HG03342 (cell line): Measurements from ENCODE around the gene LRGUK.

Experiments
- ATAC-seq: cut with Tn5 transposase; IDR thresholded peaks from one replicate; pipeline ENCODE4 v1.9.1; 2021; ENCODE audit warnings: mild to moderate bottlenecking, moderate library complexity; ENCODE audit not compliant: unreplicated experiment

Gene LRGUK

GRCh38 chr7:134298902-134299683 is 172.0 kb downstream of the LRGUK start:
- ATAC-seq: no peak

- ATAC-seq: no peak
Measured at GRCh38 chr7:134300988-134301387, 173.8 kb downstream of the LRGUK start.

DNA sequence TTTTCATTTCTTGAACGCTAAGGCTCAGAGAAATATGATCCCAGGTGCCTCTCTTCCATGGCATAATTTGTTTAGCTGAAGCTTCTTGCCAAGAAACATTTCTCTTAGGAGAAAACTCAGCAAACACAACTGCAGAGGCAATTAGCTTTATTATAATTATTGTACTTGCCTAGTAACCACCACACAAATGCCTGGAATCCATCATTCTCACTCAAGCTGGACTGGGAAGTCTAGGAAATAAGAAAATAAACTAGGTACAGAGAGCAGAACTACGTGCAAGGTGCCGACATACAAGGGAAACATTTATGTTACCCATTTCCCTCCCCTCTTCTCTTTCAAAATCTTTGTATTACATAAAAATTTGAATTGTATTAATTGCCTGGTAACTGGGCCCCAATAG is 174.5 kb downstream of the LRGUK start:
- no peak for ATAC-seq

DNA sequence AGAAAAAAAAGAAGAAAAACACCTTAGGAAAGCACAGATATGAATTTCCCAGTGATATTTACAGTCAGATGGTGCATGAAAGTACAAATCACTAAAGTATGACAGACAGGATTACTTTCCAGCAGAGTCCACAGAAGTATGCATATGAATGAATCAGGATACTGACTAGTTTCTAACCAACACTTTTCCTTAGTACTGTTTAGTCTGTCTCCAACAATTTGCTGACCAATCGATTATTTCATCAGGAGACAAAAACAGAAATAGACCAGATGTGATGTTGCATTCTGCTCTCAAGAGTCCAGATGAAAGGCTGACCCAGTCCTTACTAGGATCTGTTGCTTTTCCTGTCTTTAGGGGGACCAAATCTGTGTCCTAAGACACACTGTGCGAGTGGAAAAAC is 175.0 kb downstream of the LRGUK start:
- ATAC-seq: no peak

- no peak for ATAC-seq
Measured at GRCh38 chr7:134307320-134307719, 180.2 kb downstream of the LRGUK start.

GRCh38 chr7:134308548-134308947 is 181.4 kb downstream of the LRGUK start:
- ATAC-seq: no peak

DNA sequence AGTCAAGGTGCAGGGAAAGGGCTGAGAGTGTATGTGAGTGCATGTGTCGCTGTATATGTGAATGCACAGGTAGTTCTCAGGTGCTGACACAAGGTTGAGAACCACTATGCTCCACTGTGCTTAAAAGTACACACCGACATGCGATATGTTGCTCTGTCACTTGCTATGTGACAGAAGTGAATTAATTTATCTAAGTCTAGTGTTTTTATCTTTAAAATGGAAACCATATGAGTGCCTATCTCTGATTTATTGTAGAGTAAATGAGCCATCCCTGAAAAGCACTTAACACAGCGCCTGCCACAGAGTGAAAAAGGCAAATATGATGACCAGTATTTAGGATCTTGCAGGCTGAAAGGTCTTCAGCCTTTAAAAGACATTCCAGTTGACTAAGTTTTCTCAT is 184.7 kb downstream of the LRGUK start:
- ATAC-seq: no peak

- no peak for ATAC-seq
Measured at GRCh38 chr7:134312717-134313116, 185.6 kb downstream of the LRGUK start.

- no peak for ATAC-seq
Measured at GRCh38 chr7:134313543-134313942, 186.4 kb downstream of the LRGUK start.
